HG03460 (cell line): ENCODE data around the gene CCDC148.
"Not testable (repeated sequence)": the region's sequence is repeated elsewhere in the genome, so short reads cannot be mapped to it uniquely, and the experiment has no call there.

Experiments used
- ATAC-seq: cut with Tn5 transposase; IDR thresholded peaks from one replicate; pipeline ENCODE4 v1.9.1; 2021; ENCODE audit not compliant: unreplicated experiment

CCDC148 gene

GRCh38 chr2:158484892-158485556, 28.5 kb upstream of the CCDC148 start:
- ATAC-seq: no peak

- no peak for ATAC-seq
These were observed 26.0 kb upstream of the CCDC148 start for GRCh38 chr2:158482594-158482993.

GRCh38 chr2:158481116-158481515, 24.6 kb upstream of the CCDC148 start:
- ATAC-seq: no peak

- ATAC-seq: no peak
These were observed 22.3 kb upstream of the CCDC148 start for GRCh38 chr2:158478816-158479215.

- no peak for ATAC-seq
These were observed 21.7 kb upstream of the CCDC148 start for GRCh38 chr2:158478237-158478636.

GRCh38 chr2:158477202-158477601, 20.6 kb upstream of the CCDC148 start:
- ATAC-seq: no peak

GRCh38 chr2:158474526-158475011, 18.0 kb upstream of the CCDC148 start:
- not testable (repeated sequence) for ATAC-seq

GRCh38 chr2:158473719-158474392, 17.3 kb upstream of the CCDC148 start:
- no peak for ATAC-seq

GRCh38 chr2:158473300-158473699, 16.7 kb upstream of the CCDC148 start:
- not testable (repeated sequence) for ATAC-seq

GRCh38 chr2:158472829-158473228, 16.3 kb upstream of the CCDC148 start:
- ATAC-seq: not testable (repeated sequence)

GRCh38 chr2:158467248-158467647, 10.7 kb upstream of the CCDC148 start:
- no peak for ATAC-seq

GRCh38 chr2:158464426-158465281, 8.1 kb upstream of the CCDC148 start:
- no peak for ATAC-seq

GRCh38 chr2:158463496-158464095, 7.0 kb upstream of the CCDC148 start:
- ATAC-seq: no peak

GRCh38 chr2:158460632-158461297, 4.2 kb upstream of the CCDC148 start:
- no peak for ATAC-seq

GRCh38 chr2:158459161-158460003, 2.8 kb upstream of the CCDC148 start:
- ATAC-seq: no peak

- no peak for ATAC-seq
These were observed 2.0 kb upstream of the CCDC148 start for GRCh38 chr2:158458617-158458920.

GRCh38 chr2:158457826-158458616, 1.5 kb upstream of the CCDC148 start:
- ATAC-seq: peak; percentile 49

- ATAC-seq: peak; percentile 36
These were observed 706 bp upstream of the CCDC148 start for GRCh38 chr2:158457092-158457825.
